HepG2 (cell line): ENCODE data around the gene DQX1. TPM values are rescaled to one million over a fixed set of nuclear protein-coding genes. Genes with fewer than 3 reads are reported as not detected.

Experiments used
- ARID4A ChIP-seq: sonication (generic); formaldehyde crosslinking; IDR thresholded peaks from 2 replicates; pipeline ENCODE4 v1.5.0; 2020; ENCODE audit warnings: mild to moderate bottlenecking, missing genetic modification reagents, borderline replicate concordance
- DRAP1 ChIP-seq: IDR thresholded peaks from 2 replicates; pipeline ENCODE4 v1.6.1; 2016; ENCODE audit warnings: missing genetic modification reagents, missing compliant biosample characterization
- E2F2 ChIP-seq: sonication (generic); formaldehyde crosslinking; IDR thresholded peaks from 2 replicates; pipeline ENCODE4 v1.4.0; 2020; ENCODE audit warnings: missing genetic modification reagents, borderline replicate concordance
- FOXO1 ChIP-seq: sonication (generic); formaldehyde crosslinking; IDR thresholded peaks from 2 replicates; pipeline ENCODE4 v1.4.0; 2020; ENCODE audit warnings: missing genetic modification reagents
- GFI1 ChIP-seq: sonication (generic); formaldehyde crosslinking; IDR thresholded peaks from 2 replicates; pipeline ENCODE4 v1.5.0; 2020; ENCODE audit warnings: missing genetic modification reagents, mild to moderate bottlenecking, borderline replicate concordance
- HOXA5 ChIP-seq: sonication (generic); formaldehyde crosslinking; IDR thresholded peaks from 2 replicates; pipeline ENCODE4 v1.4.0; 2020; ENCODE audit warnings: missing genetic modification reagents
- MYC ChIP-seq: sonication (generic); formaldehyde crosslinking; IDR thresholded peaks from 2 replicates; pipeline ENCODE4 v1.9.0; 2021; ENCODE audit warnings: missing genetic modification reagents, borderline replicate concordance
- NFAT5 ChIP-seq: sonication (generic); formaldehyde crosslinking; IDR thresholded peaks from 2 replicates; pipeline ENCODE4 v1.4.0; 2020; ENCODE audit warnings: missing genetic modification reagents
- PHF8 ChIP-seq: sonication (generic); formaldehyde crosslinking; IDR thresholded peaks from 2 replicates; pipeline ENCODE4 v1.5.0; 2020; ENCODE audit warnings: missing genetic modification reagents
- POLR2A ChIP-seq, 2 experiments: IDR thresholded peaks; 2 replicates each; pipeline ENCODE4 v1.6.1; 2011; ENCODE audit warnings: low read depth in 2 of 2, low read length in 2 of 2, mild to moderate bottlenecking in 1 of 2, moderate library complexity in 1 of 2; ENCODE audit not compliant: insufficient read depth in 1 of 2
- TBP ChIP-seq: sonication (generic); formaldehyde crosslinking; IDR thresholded peaks from 2 replicates; pipeline ENCODE4 v1.5.0; 2020; ENCODE audit warnings: missing genetic modification reagents
- THYN1 ChIP-seq: sonication (generic); formaldehyde crosslinking; IDR thresholded peaks from 2 replicates; pipeline ENCODE4 v1.8.1; 2023; ENCODE audit warnings: low read depth, mild to moderate bottlenecking, moderate library complexity, missing genetic modification reagents, borderline replicate concordance
- ZFX ChIP-seq: sonication (generic); formaldehyde crosslinking; IDR thresholded peaks from 2 replicates; pipeline ENCODE4 v1.4.0; 2020; ENCODE audit warnings: mild to moderate bottlenecking, low read depth, missing genetic modification reagents, moderate library complexity
- ZMAT5 ChIP-seq: sonication (generic); formaldehyde crosslinking; IDR thresholded peaks from 2 replicates; pipeline ENCODE4 v1.5.0; 2020; ENCODE audit warnings: mild to moderate bottlenecking, low read depth, missing genetic modification reagents, borderline replicate concordance
- ZNF432 ChIP-seq: sonication (generic); formaldehyde crosslinking; IDR thresholded peaks from 2 replicates; pipeline ENCODE4 v1.5.0; 2020; ENCODE audit warnings: missing genetic modification reagents, mild to moderate bottlenecking, borderline replicate concordance
- ZNF652 ChIP-seq: IDR thresholded peaks from 2 replicates; pipeline ENCODE4 v1.6.1; 2016; ENCODE audit warnings: low read depth, borderline replicate concordance
- ZNF674 ChIP-seq: sonication (generic); formaldehyde crosslinking; IDR thresholded peaks from 2 replicates; pipeline ENCODE4 v1.5.0; 2020; ENCODE audit warnings: low read depth, mild to moderate bottlenecking, missing genetic modification reagents
- ZNF777 ChIP-seq: sonication (generic); formaldehyde crosslinking; IDR thresholded peaks from 2 replicates; pipeline ENCODE4 v1.4.0; 2020; ENCODE audit warnings: missing genetic modification reagents
- polyA plus RNA-seq, 8 experiments: library from polyadenylated mRNA; depleted of rRNA in 3 of 8; stranded (reverse) in 7 of 8; unstranded in 1 of 8; fragments of >200 nt; fragmentation: Illumina TruSeq in 4 of 8; extraction: Trizol in 4 of 8; gene quantifications; 2 replicates each; pipeline versions ENCODE4 v1.2.1 to v1.2.3, GENCODE V29; 2011 to 2016; ENCODE audit warnings: low read depth in 4 of 8, missing spikeins in 1 of 8, mixed read lengths in 1 of 8; ENCODE audit not compliant: insufficient read depth in 1 of 8
- total RNA-seq, 5 experiments: library from RNA; depleted of rRNA; stranded (reverse); fragments of >200 nt; fragmentation: Illumina TruSeq; extraction: Trizol; gene quantifications; 2 replicates each; pipeline ENCODE4 v1.2.3, GENCODE V29; 2016; ENCODE audit warnings: low read depth in 1 of 5

DQX1 gene
- total and polyA plus RNA-seq, 2 of the 13 experiments (the other 11 are each of a cell fraction or from before 2014, with no cell fraction given): 27.6 to 89.8 TPM

GRCh38 chr2:74499267-74499939 is 26.6 kb downstream of the DQX1 start, which contains the start of gene LBX2 (continued):
- TF ChIP-seq TBP (CRISPR knock-in tag): no peak
- TF ChIP-seq ZNF674 (CRISPR knock-in tag): no peak
- no peak for TF ChIP-seq FOXO1 (CRISPR knock-in tag)
- no peak for TF ChIP-seq DRAP1 (CRISPR knock-in tag)
- TF ChIP-seq ZNF432 (CRISPR knock-in tag): no peak
- TF ChIP-seq THYN1: no peak
- TF ChIP-seq ZMAT5 (CRISPR knock-in tag): no peak
- 0 out of 2 replicates have a peak, but pooled peaks have one; percentile 35 for TF ChIP-seq PHF8 (CRISPR knock-in tag)
- TF ChIP-seq NFAT5 (CRISPR knock-in tag): no peak
- peak; percentile 50 for TF ChIP-seq ZFX (CRISPR knock-in tag)
- TF ChIP-seq HOXA5 (CRISPR knock-in tag): peak; percentile 48; the same call in 1 of the 2 replicates
- 0 out of 2 replicates have a peak, but pooled peaks have one; percentile 7 for TF ChIP-seq MYC (CRISPR knock-in tag)
- TF ChIP-seq ZNF777 (CRISPR knock-in tag): no peak
- TF ChIP-seq ZNF652 (CRISPR knock-in tag): no peak
- TF ChIP-seq E2F2: no peak
- TF ChIP-seq GFI1 (CRISPR knock-in tag): peak; percentile 43; the same call in 1 of the 2 replicates
- no peak for TF ChIP-seq POLR2A (IDR thresholded peaks at IDR 0.05; ENCODE audit: insufficient read depth in 1 of 2, low read depth in 2 of 2, low read length in 2 of 2)
- peak; percentile 56; the same call in 1 of the 2 replicates for TF ChIP-seq ARID4A (CRISPR knock-in tag)
